HepG2 (cell line): ENCODE results near the gene SDHD.
A peak's percentile ranks its signal among the peaks of the same experiment; 100 is the strongest.

ENCODE experiments used
- CTCF ChIP-seq: sonication (generic); formaldehyde crosslinking; IDR thresholded peaks from 2 replicates; pipeline ENCODE4 v1.5.0; 2020; ENCODE audit warnings: mild to moderate bottlenecking, missing genetic modification reagents, moderate library complexity
- NFYB ChIP-seq: sonication (generic); formaldehyde crosslinking; IDR thresholded peaks from 2 replicates; pipeline ENCODE4 v1.4.0; 2020; ENCODE audit warnings: missing genetic modification reagents
- RAD21 ChIP-seq: fragments of 450-650 bp; formaldehyde crosslinking; IDR thresholded peaks from 2 replicates; pipeline ENCODE4 v1.5.0; 2020; ENCODE audit warnings: mild to moderate bottlenecking
- RCOR2 ChIP-seq: IDR thresholded peaks from 2 replicates; pipeline ENCODE4 v1.6.1; 2016; ENCODE audit warnings: missing biosample characterization, missing genetic modification reagents
- RFX5 ChIP-seq: IDR thresholded peaks from 2 replicates; pipeline ENCODE4 v1.6.1; 2011; ENCODE audit warnings: low read depth, low read length, improper control_type of control experiment
- SALL2 ChIP-seq: sonication (generic); formaldehyde crosslinking; IDR thresholded peaks from 2 replicates; pipeline ENCODE4 v1.8.1; 2023; ENCODE audit warnings: mild to moderate bottlenecking, missing genetic modification reagents, inconsistent platforms
- SP2 ChIP-seq: sonication (generic); formaldehyde crosslinking; IDR thresholded peaks from 2 replicates; pipeline ENCODE4 v1.5.1; 2020; ENCODE audit warnings: mild to moderate bottlenecking, missing genetic modification reagents
- YY1 ChIP-seq: IDR thresholded peaks from 2 replicates; pipeline ENCODE4 v1.6.1; 2011; ENCODE audit warnings: low read length, low read depth, moderate library complexity, mild to moderate bottlenecking; ENCODE audit not compliant: insufficient read depth, insufficient replicate concordance
- ZFP1 ChIP-seq: IDR thresholded peaks from 2 replicates; pipeline ENCODE4 v1.6.1; 2016

DNA sequence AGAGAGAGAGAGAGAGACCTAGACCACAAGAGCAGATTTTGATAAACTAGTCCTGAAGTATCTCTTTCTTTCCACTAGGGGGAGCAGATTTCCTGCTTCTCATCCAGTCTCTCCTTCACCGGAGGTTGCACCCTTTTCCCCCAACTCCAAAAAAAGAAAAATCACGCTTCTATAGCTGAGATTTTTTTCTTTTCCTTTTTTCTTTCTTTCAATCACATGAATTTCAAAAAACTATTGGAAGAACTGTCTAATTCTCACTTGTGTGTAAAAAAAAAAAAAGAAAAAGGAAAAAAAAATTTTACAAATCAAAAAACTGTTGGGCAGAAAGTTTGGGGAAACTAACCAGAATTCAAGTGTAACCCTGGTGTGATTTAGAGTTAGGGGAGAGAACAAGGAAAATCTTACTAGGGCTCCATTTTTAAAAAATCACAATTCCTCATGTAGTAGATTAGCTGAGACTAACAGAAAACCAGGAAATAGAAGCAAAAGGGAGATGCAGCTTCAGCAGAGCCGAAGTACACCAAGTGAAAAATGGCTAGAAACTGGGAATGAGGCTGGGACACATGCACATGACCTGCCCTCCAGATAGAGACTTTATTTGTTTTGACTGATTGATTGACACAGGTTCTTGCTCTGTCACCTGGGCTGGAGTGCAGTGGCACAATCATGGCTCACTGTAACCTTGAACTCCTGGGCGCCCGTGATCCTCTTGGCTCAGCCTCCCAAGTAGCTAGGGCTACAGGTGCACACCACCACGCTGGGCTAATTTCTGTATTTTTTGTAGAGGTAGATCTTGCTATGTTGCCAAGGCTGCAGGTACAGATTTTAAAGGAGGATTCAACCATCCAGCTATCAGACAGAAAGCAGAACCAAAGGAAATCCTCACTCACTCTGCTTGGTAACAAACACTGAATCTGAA, 27.1 kb downstream of the SDHD start:
- TF ChIP-seq SP2 (no peak), ZFP1 (CRISPR knock-in tag) (no peak), CTCF (CRISPR knock-in tag) (peak; percentile 65), NFYB (CRISPR knock-in tag) (no peak), RAD21 (CRISPR knock-in tag) (peak; percentile 18; the same call in 1 of the 2 replicates), RCOR2 (0 out of 2 replicates have a peak, but pooled peaks have one; percentile 41), YY1 (no peak), RFX5 (no peak), SALL2 (CRISPR knock-in tag) (no peak)
